Mammary epithelial cell (primary cell): Measurements from ENCODE around the gene CCND1.

ENCODE experiments used
- CTCF ChIP-seq, 2 donors: IDR thresholded peaks in 1 of 2; conservative IDR thresholded peaks in 1 of 2; 2 replicates each; pipeline ENCODE4 v1.5.1; 2011 to 2012; ENCODE audit warnings: inconsistent platforms in 2 of 2, low read length in 2 of 2, mild to moderate bottlenecking in 2 of 2, control low read depth in 1 of 2, low read depth in 1 of 2; ENCODE audit not compliant: insufficient read depth in 1 of 2; ENCODE audit errors: extremely low read depth in 1 of 2
- EZH2 ChIP-seq: IDR thresholded peaks from 2 replicates; pipeline ENCODE4 v1.6.1; 2012; ENCODE audit warnings: low read length, inconsistent platforms, borderline replicate concordance

GRCh38 chr11:69604055-69604454 is 36.9 kb upstream of the CCND1 start:
- TF ChIP-seq EZH2 (no peak), CTCF (conservative IDR thresholded peaks at IDR 0.05 in 1 of 2, IDR thresholded peaks at IDR 0.05 in 1 of 2; ENCODE audit: extremely low read depth in 1 of 2, insufficient read depth in 1 of 2, low read depth in 1 of 2, low read length in 2 of 2) (no peak)
